Brain pericyte (primary cell): ENCODE measurements around the gene RFC4.

Source experiments
- DNase-seq: peaks from one replicate; pipeline ENCODE4 v3.0.0-alpha.2; 2012; ENCODE audit warnings: low read depth, low spot score

RFC4 gene

DNA sequence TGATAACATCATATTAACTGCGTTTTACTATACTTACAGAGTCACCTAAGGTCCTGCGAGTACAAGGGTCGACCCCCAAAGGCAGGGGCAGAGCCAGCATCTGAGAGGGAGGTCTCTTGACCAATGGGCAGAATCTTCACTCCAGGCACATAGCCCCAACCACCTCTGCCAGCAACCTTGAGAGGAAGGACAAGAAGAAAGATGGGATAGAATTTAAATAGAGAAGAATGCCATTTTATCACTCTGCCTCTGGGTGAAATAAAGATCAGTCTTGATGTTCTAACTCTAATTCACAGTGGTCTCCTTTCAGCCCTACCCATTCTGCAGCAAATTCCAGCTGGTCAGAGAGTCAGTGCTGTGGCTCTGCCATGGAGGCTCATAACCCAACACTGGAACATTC is 62.6 kb downstream of the RFC4 start:
- DNase-seq = no peak

DNA sequence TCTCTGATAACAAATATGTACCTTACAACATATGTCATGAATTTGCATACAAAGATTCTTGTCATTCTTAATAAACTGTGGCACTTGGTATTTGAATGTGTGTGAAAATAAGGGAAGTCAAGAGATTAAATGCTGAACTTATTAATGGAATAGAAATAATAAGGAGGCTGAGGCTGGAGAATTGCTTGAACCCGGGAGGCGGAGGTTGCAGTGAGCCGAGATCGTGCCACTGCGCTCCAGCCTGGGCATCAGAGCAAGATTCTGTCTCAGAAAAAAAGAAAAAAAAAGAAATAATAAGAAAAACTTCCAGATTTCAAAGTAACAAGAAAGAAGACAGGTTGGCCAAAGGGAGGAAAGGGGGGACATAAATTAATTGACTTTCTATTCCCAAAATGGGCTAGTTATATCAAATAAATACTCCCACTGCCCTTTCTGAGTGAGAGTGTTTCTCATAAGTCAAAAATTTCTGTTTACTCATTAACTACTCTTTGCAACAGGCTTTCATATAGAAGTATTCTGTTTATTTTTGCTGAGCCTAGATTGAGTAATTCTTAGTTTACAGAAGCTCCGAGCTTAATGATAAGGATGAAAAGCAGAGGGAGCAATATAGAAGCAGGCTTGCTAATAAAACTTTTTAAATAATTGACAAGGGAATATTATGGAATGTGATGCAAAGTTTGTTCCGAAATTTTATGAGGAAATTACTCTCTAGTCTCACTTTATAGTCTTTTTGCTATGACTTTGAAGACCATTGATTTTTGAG is 63.5 kb downstream of the RFC4 start:
- no peak for DNase-seq
